K562 (cell line): Measurements from ENCODE around the gene METRNL. TPM values are rescaled to one million over a fixed set of nuclear protein-coding genes. Genes with fewer than 3 reads are reported as not detected.

ENCODE experiments used
- CREB1 ChIP-seq, 2 experiments: sonication (generic) in 1 of 2; formaldehyde crosslinking in 1 of 2; IDR thresholded peaks; 2 replicates each; pipeline versions ENCODE4 v1.6.1 to v1.8.0; 2012 to 2022; ENCODE audit warnings: inconsistent platforms in 1 of 2, mild to moderate bottlenecking in 1 of 2, missing genetic modification reagents in 1 of 2, moderate library complexity in 1 of 2
- CTBP1 ChIP-seq: fragments of 450-650 bp; IDR thresholded peaks from 2 replicates; pipeline ENCODE4 v1.6.1; 2016; ENCODE audit warnings: borderline replicate concordance
- DACH1 ChIP-seq: fragments of 450-650 bp; IDR thresholded peaks from 2 replicates; pipeline ENCODE4 v1.6.1; 2018; ENCODE audit not compliant: partially characterized antibody
- DDX20 ChIP-seq: fragments of 450-650 bp; IDR thresholded peaks from 2 replicates; pipeline ENCODE4 v1.6.1; 2016; ENCODE audit warnings: missing genetic modification characterization, low read depth, mild to moderate bottlenecking, missing compliant biosample characterization, moderate library complexity
- E2F4 ChIP-seq: sonication (generic); formaldehyde crosslinking; IDR thresholded peaks from 2 replicates; pipeline ENCODE4 v1.8.0; 2022; ENCODE audit warnings: mild to moderate bottlenecking, low read depth, missing genetic modification reagents
- FOXK2 ChIP-seq, 2 experiments: fragments of 450-650 bp; IDR thresholded peaks in 1 of 2; conservative IDR thresholded peaks in 1 of 2; 2 replicates each; pipeline ENCODE4 v1.6.1; 2016; ENCODE audit warnings: low read depth in 2 of 2, mild to moderate bottlenecking in 1 of 2
- GABPB1 ChIP-seq: sonication (generic); formaldehyde crosslinking; IDR thresholded peaks from 2 replicates; pipeline ENCODE4 v1.8.0; 2022; ENCODE audit warnings: mild to moderate bottlenecking, missing genetic modification reagents
- HDGF ChIP-seq: fragments of 450-650 bp; IDR thresholded peaks from 2 replicates; pipeline ENCODE4 v1.6.1; 2016
- KLF10 ChIP-seq: fragments of 250-450 bp; sonication (Bioruptor Pico); IDR thresholded peaks from 2 replicates; pipeline ENCODE4 v1.6.1; 2021; ENCODE audit warnings: matching md5 sums
- MAFF ChIP-seq: IDR thresholded peaks from 2 replicates; pipeline ENCODE4 v1.6.1; 2012; ENCODE audit warnings: low read length, improper control_type of control experiment
- MECOM ChIP-seq: fragments of 250-450 bp; sonication (Bioruptor Pico); IDR thresholded peaks from 2 replicates; pipeline ENCODE4 v1.8.0; 2022; ENCODE audit warnings: inconsistent platforms
- MIER1 ChIP-seq: fragments of 450-650 bp; IDR thresholded peaks from 2 replicates; pipeline ENCODE4 v1.6.1; 2016; ENCODE audit warnings: antibody characterized with exemption, mild to moderate bottlenecking, low read depth
- PCBP2 ChIP-seq: fragments of 200-400 bp; formaldehyde crosslinking; IDR thresholded peaks from 2 replicates; pipeline ENCODE4 v1.6.1; 2018; ENCODE audit warnings: low read length, low read depth, mild to moderate bottlenecking, moderate library complexity; ENCODE audit not compliant: poor library complexity, severe bottlenecking
- POLR2AphosphoS5 ChIP-seq: IDR thresholded peaks from 2 replicates; pipeline ENCODE4 v1.6.1; 2011; ENCODE audit warnings: mild to moderate bottlenecking, low read depth, low read length, moderate library complexity; ENCODE audit not compliant: control insufficient read depth, insufficient read depth
- RCOR1 ChIP-seq, 2 experiments: IDR thresholded peaks; 2 replicates each; pipeline ENCODE4 v1.6.1; 2012; ENCODE audit warnings: low read depth in 2 of 2, low read length in 2 of 2, borderline replicate concordance in 1 of 2, improper control_type of control experiment in 1 of 2
- RNF2 ChIP-seq: sonication (generic); IDR thresholded peaks from 2 replicates; pipeline ENCODE4 v1.6.1; 2016
- SAFB2 ChIP-seq: fragments of 200-400 bp; formaldehyde crosslinking; IDR thresholded peaks from 2 replicates; pipeline ENCODE4 v1.6.1; 2018; ENCODE audit warnings: borderline replicate concordance, low read length, low read depth, moderate library complexity; ENCODE audit not compliant: severe bottlenecking
- SAP30 ChIP-seq: fragments of 200-600 bp; sonication (generic); IDR thresholded peaks from 2 replicates; pipeline ENCODE4 v1.6.1; 2012; ENCODE audit warnings: borderline replicate concordance, low read depth, mild to moderate bottlenecking, moderate library complexity, low read length, control low read depth, inconsistent platforms; ENCODE audit not compliant: insufficient read depth, poor library complexity, severe bottlenecking
- SMAD4 ChIP-seq: fragments of 250-450 bp; sonication (Bioruptor Pico); conservative IDR thresholded peaks from 2 replicates; pipeline ENCODE4 v1.8.0; 2021; ENCODE audit warnings: inconsistent platforms, mild to moderate bottlenecking, moderate library complexity
- SMARCE1 ChIP-seq: fragments of 450-650 bp; IDR thresholded peaks from 2 replicates; pipeline ENCODE4 v1.7.1; 2016; ENCODE audit warnings: mild to moderate bottlenecking
- SOX6 ChIP-seq: fragments of 450-650 bp; IDR thresholded peaks from 2 replicates; pipeline ENCODE4 v1.6.1; 2014; ENCODE audit warnings: mild to moderate bottlenecking
- TEAD1 ChIP-seq, 2 experiments: fragments of 450-650 bp in 1 of 2; sonication (generic) in 1 of 2; formaldehyde crosslinking; IDR thresholded peaks; 2 replicates each; pipeline versions ENCODE4 v1.4.0 to v1.8.0; 2020 to 2022; ENCODE audit warnings: mild to moderate bottlenecking in 2 of 2, missing genetic modification reagents in 1 of 2
- TOE1 ChIP-seq, 2 experiments: fragments of 450-650 bp in 1 of 2; sonication (generic) in 1 of 2; formaldehyde crosslinking in 1 of 2; IDR thresholded peaks; 2 replicates each; pipeline versions ENCODE4 v1.7.1 to v1.8.0; 2016 to 2022; ENCODE audit warnings: borderline replicate concordance in 2 of 2, mild to moderate bottlenecking in 2 of 2, antibody characterized with exemption in 1 of 2, inconsistent platforms in 1 of 2, low read depth in 1 of 2, missing genetic modification reagents in 1 of 2, moderate library complexity in 1 of 2
- ZBTB26 ChIP-seq: fragments of 450-650 bp; formaldehyde crosslinking; IDR thresholded peaks from 2 replicates; pipeline ENCODE4 v1.4.0; 2022; ENCODE audit warnings: missing genetic modification characterization
- ZFX ChIP-seq: sonication (generic); formaldehyde crosslinking; IDR thresholded peaks from 2 replicates; pipeline ENCODE4 v1.8.0; 2022; ENCODE audit warnings: mild to moderate bottlenecking, missing genetic modification reagents, moderate library complexity
- ZNF165 ChIP-seq: fragments of 250-450 bp; sonication (Bioruptor Pico); IDR thresholded peaks from 2 replicates; pipeline ENCODE4 v1.4.0; 2020; ENCODE audit warnings: borderline replicate concordance
- ZNF324 ChIP-seq: fragments of 250-450 bp; sonication (Bioruptor Pico); IDR thresholded peaks from 2 replicates; pipeline ENCODE4 v1.4.0; 2020; ENCODE audit warnings: mild to moderate bottlenecking
- ZNF561 ChIP-seq: fragments of 450-650 bp; formaldehyde crosslinking; conservative IDR thresholded peaks from 2 replicates; pipeline ENCODE4 v1.4.0; 2020; ENCODE audit warnings: mild to moderate bottlenecking, moderate library complexity
- polyA plus RNA-seq, 8 experiments: library from polyadenylated mRNA; depleted of rRNA in 4 of 8; stranded (reverse) in 5 of 8; unstranded in 3 of 8; fragments of >200 nt; fragmentation: Nextera tagmentation in 2 of 8; fragmentation: Illumina TruSeq in 1 of 8; extraction: Ambion mirVana in 2 of 8; extraction: Trizol in 1 of 8; gene quantifications; 2 replicates each; pipeline versions ENCODE4 v1.2.1 to v1.2.3, GENCODE V29; 2011 to 2014; ENCODE audit warnings: inconsistent platforms in 1 of 8, missing spikeins in 1 of 8
- total RNA-seq, 7 experiments: library from RNA; depleted of rRNA in 6 of 7; stranded (reverse); fragments of >200 nt in 6 of 7; fragmentation: Illumina TruSeq in 2 of 7; extraction: Trizol in 2 of 7; gene quantifications; 2 replicates each; pipeline versions ENCODE4 v1.2.1 to v1.2.3, GENCODE V29; 2011 to 2021; ENCODE audit warnings: low replicate concordance in 1 of 7

METRNL gene
- total and polyA plus RNA-seq, 9 of the 15 experiments (the other 6 are each of a cell fraction or from before 2014, with no cell fraction given) = 0.17 to 31.8 (median 2.9) TPM

GRCh38 chr17:83131401-83132011, 52.1 kb downstream of the METRNL start (continued):
- TF ChIP-seq ZBTB26 (CRISPR knock-in tag) (no peak), ZNF561 (CRISPR knock-in tag) (no peak), E2F4 (no peak), ZNF324 (CRISPR knock-in tag) (no peak), SAP30 (no peak), DDX20 (tag) (no peak), HDGF (no peak), FOXK2 (conservative IDR thresholded peaks at IDR 0.05 in 1 of 2, IDR thresholded peaks at IDR 0.05 in 1 of 2; ENCODE audit: low read depth in 2 of 2) (0 out of 4 replicates have a peak, but pooled peaks of 1 of the 2 experiments have one; percentile 54), CTBP1 (peak; percentile 87; the same call in 1 of the 2 replicates), SMAD4 (CRISPR knock-in tag) (peak; percentile 53; the same call in 1 of the 2 replicates), POLR2AphosphoS5 (peak; percentile 80), RNF2 (no peak), TEAD1 (CRISPR knock-in tag; IDR thresholded peaks at IDR 0.05) (0 out of 4 replicates have a peak, but pooled peaks of 1 of the 2 experiments have one; percentile 31), MIER1 (no peak), MAFF (no peak), GABPB1 (CRISPR knock-in tag) (no peak), PCBP2 (no peak), TOE1 (IDR thresholded peaks at IDR 0.05; ENCODE audit: borderline replicate concordance) (no peak), TOE1 (CRISPR knock-in tag; IDR thresholded peaks at IDR 0.05; ENCODE audit: borderline replicate concordance, low read depth) (no peak), SMARCE1 (peak; percentile 19; the same call in 1 of the 2 replicates), RCOR1 (IDR thresholded peaks at IDR 0.05; ENCODE audit: borderline replicate concordance in 1 of 2, low read depth in 2 of 2, low read length in 2 of 2) (peak; percentile 32 to 74; a peak in 3 of 4 replicates), CREB1 (IDR thresholded peaks at IDR 0.05) (no peak), CREB1 (CRISPR knock-in tag; IDR thresholded peaks at IDR 0.05) (no peak), SOX6 (peak; percentile 39; the same call in 1 of the 2 replicates), KLF10 (CRISPR knock-in tag) (no peak), DACH1 (no peak), SAFB2 (no peak), ZNF165 (no peak), ZFX (peak; percentile 60), MECOM (CRISPR knock-in tag) (peak; percentile 42; the same call in 1 of the 2 replicates)
